H1 (cell line): ENCODE results near the gene ADAM23. TPM values are rescaled to one million over a fixed set of nuclear protein-coding genes. Genes with fewer than 3 reads are reported as not detected.
A peak's percentile ranks its signal among the peaks of the same experiment; 100 is the strongest.

Experiments used
- FOSL1 ChIP-seq: IDR thresholded peaks from 2 replicates; pipeline ENCODE4 v1.6.1; 2011; ENCODE audit warnings: mild to moderate bottlenecking, low read depth, low read length, moderate library complexity; ENCODE audit not compliant: insufficient read depth
- HDAC6 ChIP-seq: IDR thresholded peaks from one replicate; pipeline ENCODE4 v1.7.1; 2012; ENCODE audit warnings: low read depth, mild to moderate bottlenecking, inconsistent platforms, low read length, moderate library complexity
- NANOG ChIP-seq: IDR thresholded peaks from 2 replicates; pipeline ENCODE4 v1.6.1; 2011; ENCODE audit warnings: low read length, low read depth, mild to moderate bottlenecking, inconsistent platforms; ENCODE audit not compliant: insufficient read depth, poor library complexity, severe bottlenecking
- polyA plus RNA-seq, 7 experiments: library from polyadenylated mRNA; depleted of rRNA in 3 of 7; stranded (reverse) in 5 of 7; unstranded in 2 of 7; fragments of >200 nt in 5 of 7; fragments of 200-250 nt in 2 of 7; gene quantifications; 1 replicate in 5 of 7; 2 replicates in 1 of 7; 4 replicates in 1 of 7; pipeline versions ENCODE4 v1.2.1 to v1.2.3, GENCODE V29; 2011 to 2013; ENCODE audit warnings: missing spikeins in 2 of 7, mixed read lengths in 2 of 7
- total RNA-seq: library from RNA; stranded (reverse); fragmentation: NEBNext Ultra II Directional; extraction: Animal tissue kit (Norgen Biotek cat#: 25700); gene quantifications from 2 replicates; pipeline ENCODE4 v1.2.1, GENCODE V29; 2021
- TF ChIP-seq, protein P1 (sequence below): fragments of 300-600 bp; sonication (generic); IDR thresholded peaks from 2 replicates; pipeline ENCODE4 v1.7.1; 2012; ENCODE audit warnings: low read length, moderate library complexity, mild to moderate bottlenecking, inconsistent platforms; ENCODE audit not compliant: insufficient replicate concordance

The ADAM23 gene
- total and polyA plus RNA-seq, 2 of the 8 experiments (the other 6 are each of a cell fraction or from before 2014, with no cell fraction given), result 9.9 to 20.8 TPM

- TF ChIP-seq, protein P1, sequence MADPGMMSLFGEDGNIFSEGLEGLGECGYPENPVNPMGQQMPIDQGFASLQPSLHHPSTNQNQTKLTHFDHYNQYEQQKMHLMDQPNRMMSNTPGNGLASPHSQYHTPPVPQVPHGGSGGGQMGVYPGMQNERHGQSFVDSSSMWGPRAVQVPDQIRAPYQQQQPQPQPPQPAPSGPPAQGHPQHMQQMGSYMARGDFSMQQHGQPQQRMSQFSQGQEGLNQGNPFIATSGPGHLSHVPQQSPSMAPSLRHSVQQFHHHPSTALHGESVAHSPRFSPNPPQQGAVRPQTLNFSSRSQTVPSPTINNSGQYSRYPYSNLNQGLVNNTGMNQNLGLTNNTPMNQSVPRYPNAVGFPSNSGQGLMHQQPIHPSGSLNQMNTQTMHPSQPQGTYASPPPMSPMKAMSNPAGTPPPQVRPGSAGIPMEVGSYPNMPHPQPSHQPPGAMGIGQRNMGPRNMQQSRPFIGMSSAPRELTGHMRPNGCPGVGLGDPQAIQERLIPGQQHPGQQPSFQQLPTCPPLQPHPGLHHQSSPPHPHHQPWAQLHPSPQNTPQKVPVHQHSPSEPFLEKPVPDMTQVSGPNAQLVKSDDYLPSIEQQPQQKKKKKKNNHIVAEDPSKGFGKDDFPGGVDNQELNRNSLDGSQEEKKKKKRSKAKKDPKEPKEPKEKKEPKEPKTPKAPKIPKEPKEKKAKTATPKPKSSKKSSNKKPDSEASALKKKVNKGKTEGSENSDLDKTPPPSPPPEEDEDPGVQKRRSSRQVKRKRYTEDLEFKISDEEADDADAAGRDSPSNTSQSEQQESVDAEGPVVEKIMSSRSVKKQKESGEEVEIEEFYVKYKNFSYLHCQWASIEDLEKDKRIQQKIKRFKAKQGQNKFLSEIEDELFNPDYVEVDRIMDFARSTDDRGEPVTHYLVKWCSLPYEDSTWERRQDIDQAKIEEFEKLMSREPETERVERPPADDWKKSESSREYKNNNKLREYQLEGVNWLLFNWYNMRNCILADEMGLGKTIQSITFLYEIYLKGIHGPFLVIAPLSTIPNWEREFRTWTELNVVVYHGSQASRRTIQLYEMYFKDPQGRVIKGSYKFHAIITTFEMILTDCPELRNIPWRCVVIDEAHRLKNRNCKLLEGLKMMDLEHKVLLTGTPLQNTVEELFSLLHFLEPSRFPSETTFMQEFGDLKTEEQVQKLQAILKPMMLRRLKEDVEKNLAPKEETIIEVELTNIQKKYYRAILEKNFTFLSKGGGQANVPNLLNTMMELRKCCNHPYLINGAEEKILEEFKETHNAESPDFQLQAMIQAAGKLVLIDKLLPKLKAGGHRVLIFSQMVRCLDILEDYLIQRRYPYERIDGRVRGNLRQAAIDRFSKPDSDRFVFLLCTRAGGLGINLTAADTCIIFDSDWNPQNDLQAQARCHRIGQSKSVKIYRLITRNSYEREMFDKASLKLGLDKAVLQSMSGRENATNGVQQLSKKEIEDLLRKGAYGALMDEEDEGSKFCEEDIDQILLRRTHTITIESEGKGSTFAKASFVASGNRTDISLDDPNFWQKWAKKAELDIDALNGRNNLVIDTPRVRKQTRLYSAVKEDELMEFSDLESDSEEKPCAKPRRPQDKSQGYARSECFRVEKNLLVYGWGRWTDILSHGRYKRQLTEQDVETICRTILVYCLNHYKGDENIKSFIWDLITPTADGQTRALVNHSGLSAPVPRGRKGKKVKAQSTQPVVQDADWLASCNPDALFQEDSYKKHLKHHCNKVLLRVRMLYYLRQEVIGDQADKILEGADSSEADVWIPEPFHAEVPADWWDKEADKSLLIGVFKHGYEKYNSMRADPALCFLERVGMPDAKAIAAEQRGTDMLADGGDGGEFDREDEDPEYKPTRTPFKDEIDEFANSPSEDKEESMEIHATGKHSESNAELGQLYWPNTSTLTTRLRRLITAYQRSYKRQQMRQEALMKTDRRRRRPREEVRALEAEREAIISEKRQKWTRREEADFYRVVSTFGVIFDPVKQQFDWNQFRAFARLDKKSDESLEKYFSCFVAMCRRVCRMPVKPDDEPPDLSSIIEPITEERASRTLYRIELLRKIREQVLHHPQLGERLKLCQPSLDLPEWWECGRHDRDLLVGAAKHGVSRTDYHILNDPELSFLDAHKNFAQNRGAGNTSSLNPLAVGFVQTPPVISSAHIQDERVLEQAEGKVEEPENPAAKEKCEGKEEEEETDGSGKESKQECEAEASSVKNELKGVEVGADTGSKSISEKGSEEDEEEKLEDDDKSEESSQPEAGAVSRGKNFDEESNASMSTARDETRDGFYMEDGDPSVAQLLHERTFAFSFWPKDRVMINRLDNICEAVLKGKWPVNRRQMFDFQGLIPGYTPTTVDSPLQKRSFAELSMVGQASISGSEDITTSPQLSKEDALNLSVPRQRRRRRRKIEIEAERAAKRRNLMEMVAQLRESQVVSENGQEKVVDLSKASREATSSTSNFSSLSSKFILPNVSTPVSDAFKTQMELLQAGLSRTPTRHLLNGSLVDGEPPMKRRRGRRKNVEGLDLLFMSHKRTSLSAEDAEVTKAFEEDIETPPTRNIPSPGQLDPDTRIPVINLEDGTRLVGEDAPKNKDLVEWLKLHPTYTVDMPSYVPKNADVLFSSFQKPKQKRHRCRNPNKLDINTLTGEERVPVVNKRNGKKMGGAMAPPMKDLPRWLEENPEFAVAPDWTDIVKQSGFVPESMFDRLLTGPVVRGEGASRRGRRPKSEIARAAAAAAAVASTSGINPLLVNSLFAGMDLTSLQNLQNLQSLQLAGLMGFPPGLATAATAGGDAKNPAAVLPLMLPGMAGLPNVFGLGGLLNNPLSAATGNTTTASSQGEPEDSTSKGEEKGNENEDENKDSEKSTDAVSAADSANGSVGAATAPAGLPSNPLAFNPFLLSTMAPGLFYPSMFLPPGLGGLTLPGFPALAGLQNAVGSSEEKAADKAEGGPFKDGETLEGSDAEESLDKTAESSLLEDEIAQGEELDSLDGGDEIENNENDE, result peak; percentile 33
- TF ChIP-seq FOSL1, result no peak
- peak; percentile 57 for TF ChIP-seq NANOG
- TF ChIP-seq HDAC6, result no peak
Observed at GRCh38 chr2:206520450-206520849, 77.1 kb downstream of the ADAM23 start (continued).
